Upper lobe of left lung (tissue), 6 donors: Measurements from ENCODE around the gene ATG16L1. TPM values are rescaled to one million over a fixed set of nuclear protein-coding genes. Genes with fewer than 3 reads are reported as not detected.

ENCODE experiments used
- ATAC-seq, 2 donors: fragments of 200-7000 bp; cut with Tn5 transposase; one replicate each; pipeline ENCODE4 v1.9.1; 2022; ENCODE audit warnings: mild to moderate bottlenecking in 2 of 2, moderate library complexity in 2 of 2; ENCODE audit not compliant: low FRiP score in 2 of 2
- DNase-seq, 2 donors: peaks; one replicate each; pipeline ENCODE4 v3.0.0-alpha.2; 2019 to 2020
- H3K27ac ChIP-seq, 4 donors: fragments of 200-600 bp; sonication (generic); one replicate each; pipeline ENCODE4 v1.5.1; 2016 to 2019
- H3K27me3 ChIP-seq, 4 donors: fragments of 200-600 bp; sonication (generic); one replicate each; pipeline ENCODE4 v1.5.1; 2017 to 2019
- H3K36me3 ChIP-seq, 4 donors: fragments of 200-600 bp; sonication (generic); one replicate each; pipeline ENCODE4 v1.5.1; 2016 to 2019
- H3K4me1 ChIP-seq, 4 donors: fragments of 200-600 bp; sonication (generic); one replicate each; pipeline ENCODE4 v1.5.1; 2018 to 2019
- H3K4me3 ChIP-seq, 4 donors: fragments of 200-600 bp; sonication (generic); one replicate each; pipeline ENCODE4 v1.5.1; 2017 to 2019; ENCODE audit warnings: mild to moderate bottlenecking in 2 of 4, moderate library complexity in 1 of 4
- H3K9me3 ChIP-seq, 4 donors: fragments of 200-600 bp; sonication (generic); one replicate each; pipeline ENCODE4 v1.5.1; 2018 to 2019
- CTCF ChIP-seq, 6 experiments: fragments of 450-650 bp in 4 of 6; fragments of 200-600 bp in 2 of 6; sonication (generic) in 2 of 6; IDR thresholded peaks; one replicate each; pipeline ENCODE4 v1.5.1; 2016 to 2019; ENCODE audit warnings: antibody characterized with exemption in 6 of 6
- EP300 ChIP-seq, 4 donors: sonication (generic); formaldehyde crosslinking; IDR thresholded peaks; one replicate each; pipeline ENCODE4 v1.5.1; 2017; ENCODE audit warnings: antibody characterized with exemption in 4 of 4, control low read depth in 2 of 4
- POLR2A ChIP-seq, 4 donors: fragments of 450-650 bp; IDR thresholded peaks; one replicate each; pipeline ENCODE4 v1.5.1; 2016 to 2017; ENCODE audit warnings: antibody characterized with exemption in 4 of 4, mild to moderate bottlenecking in 2 of 4
- POLR2AphosphoS5 ChIP-seq, 2 donors: sonication (generic); formaldehyde crosslinking; IDR thresholded peaks; one replicate each; pipeline ENCODE4 v1.5.1; 2017; ENCODE audit warnings: antibody characterized with exemption in 2 of 2
- WGBS, 2 donors: methylation state at CpG; one replicate each; pipeline ENCODE4 v1.1.5; 2017 to 2018; 5-methylcytosine and 5-hydroxymethylcytosine counted together
- total RNA-seq, 6 donors: library from RNA; depleted of rRNA in 4 of 6; stranded (reverse); fragments of >200 nt in 4 of 6; gene quantifications; one replicate each; pipeline versions ENCODE4 v1.1.0 to v1.2.1, GENCODE V29; 2016 to 2021
- donor health status: DM: no; HTN: no; CAD: no; lungs with moderate emphysema.
- donor health status: DM: no; HTN: yes; CAD: no; lungs with severe emphysema.

The ATG16L1 gene
- total RNA-seq, 6 donors from 2014 or later, result 22.8 to 33.3 (median 26.4) TPM

GRCh38 chr2:233256048-233256447 is 4.6 kb downstream of the ATG16L1 start:
- ATAC-seq (no peak), DNase-seq (no peak)
- peaks cover 10 to 54% (median 34%) of the 10 kb centered on the region in 4 donors for H3K36me3 ChIP-seq
- H3K4me3 ChIP-seq, result no peak overlapping the region
- WGBS, 2 donors, result 90 to 97% methylated on average over 4 of the region's 4 CpGs
- H3K4me1 ChIP-seq, result peaks cover 11 to 38% (median 16%) of the 10 kb centered on the region in 4 donors
- no peaks in the 10 kb centered on the region for H3K27me3 ChIP-seq
- TF ChIP-seq POLR2A (IDR thresholded peaks at IDR 0.05), result no peak
- no peak for TF ChIP-seq POLR2AphosphoS5 (IDR thresholded peaks at IDR 0.05)
- no peak for TF ChIP-seq EP300 (IDR thresholded peaks at IDR 0.05)
- TF ChIP-seq CTCF (IDR thresholded peaks at IDR 0.05), result no peak
- H3K27ac ChIP-seq, result no peak overlapping the region
- H3K9me3 ChIP-seq, result no peaks in the 10 kb centered on the region

GRCh38 chr2:233258211-233258610 is 6.7 kb downstream of the ATG16L1 start:
- WGBS, 2 donors, result 90 to 92% methylated on average over 2 of the region's 2 CpGs
- peaks cover 16 to 76% (median 54%) of the 10 kb centered on the region in 4 donors for H3K36me3 ChIP-seq
- no peak for DNase-seq
- no peak overlapping the region for H3K27ac ChIP-seq
- no peak for TF ChIP-seq EP300 (IDR thresholded peaks at IDR 0.05)
- TF ChIP-seq CTCF (IDR thresholded peaks at IDR 0.05), result no peak
- TF ChIP-seq POLR2A (IDR thresholded peaks at IDR 0.05), result no peak
- no peak overlapping the region for H3K4me3 ChIP-seq
- peaks cover 5 to 25% (median 6%) of the 10 kb centered on the region in 4 donors for H3K4me1 ChIP-seq
- H3K9me3 ChIP-seq, result no peaks in the 10 kb centered on the region
- no peak for ATAC-seq
- no peaks in the 10 kb centered on the region for H3K27me3 ChIP-seq

GRCh38 chr2:233259730-233260129 is 8.3 kb downstream of the ATG16L1 start:
- Histone ChIP-seq H3K27ac (no peak overlapping the region), H3K9me3 (no peaks in the 10 kb centered on the region), H3K27me3 (no peaks in the 10 kb centered on the region), H3K4me1 (peaks cover 0 to 10% (median 0%) of the 10 kb centered on the region in 4 donors), H3K4me3 (no peak overlapping the region), H3K36me3 (peaks cover 30 to 91% (median 69%) of the 10 kb centered on the region in 4 donors)
- DNase-seq (no peak), ATAC-seq (no peak)
- TF ChIP-seq POLR2AphosphoS5 (IDR thresholded peaks at IDR 0.05) (no peak), CTCF (IDR thresholded peaks at IDR 0.05) (no peak), POLR2A (IDR thresholded peaks at IDR 0.05) (no peak), EP300 (IDR thresholded peaks at IDR 0.05) (no peak)
- 83 to 85% methylated on average over 1 of the region's 1 CpG for WGBS, 2 donors

GRCh38 chr2:233260661-233261060 is 9.2 kb downstream of the ATG16L1 start:
- Histone ChIP-seq H3K36me3 (peaks cover 38 to 96% (median 78%) of the 10 kb centered on the region in 4 donors), H3K27ac (no peak overlapping the region), H3K27me3 (no peaks in the 10 kb centered on the region), H3K4me1 (peaks cover 0 to 5% (median 0%) of the 10 kb centered on the region in 4 donors), H3K4me3 (no peak overlapping the region), H3K9me3 (no peaks in the 10 kb centered on the region)
- DNase-seq, result no peak
- 94 to 99% methylated on average over 5 of the region's 5 CpGs for WGBS, 2 donors
- ATAC-seq, result no peak
- TF ChIP-seq EP300 (IDR thresholded peaks at IDR 0.05) (no peak), CTCF (IDR thresholded peaks at IDR 0.05) (no peak), POLR2AphosphoS5 (IDR thresholded peaks at IDR 0.05) (no peak), POLR2A (IDR thresholded peaks at IDR 0.05) (no peak)

- Histone ChIP-seq H3K36me3 (peaks cover 45 to 99% (median 82%) of the 10 kb centered on the region in 4 donors), H3K27ac (no peak overlapping the region), H3K4me3 (no peak overlapping the region), H3K27me3 (no peaks in the 10 kb centered on the region), H3K4me1 (no peaks in the 10 kb centered on the region), H3K9me3 (no peaks in the 10 kb centered on the region)
- TF ChIP-seq EP300 (IDR thresholded peaks at IDR 0.05) (no peak), POLR2A (IDR thresholded peaks at IDR 0.05) (no peak), POLR2AphosphoS5 (IDR thresholded peaks at IDR 0.05) (no peak), CTCF (IDR thresholded peaks at IDR 0.05) (no peak)
- WGBS, 2 donors, result 76 to 85% methylated on average over 9 of the region's 9 CpGs
- DNase-seq (no peak), ATAC-seq (peak in 1 of 2 donors; percentile 52)
Measured at GRCh38 chr2:233261819-233262555, 10.5 kb downstream of the ATG16L1 start.
